Ovary (tissue), 9 donors: Measurements from ENCODE around the gene TBX1. TPM values are rescaled to one million over a fixed set of nuclear protein-coding genes. Genes with fewer than 3 reads are reported as not detected.

Source experiments
- DNase-seq, 5 donors: peaks; one replicate each; pipeline ENCODE4 v3.0.0-alpha.2; 2019 to 2020
- H3K27ac ChIP-seq, 2 donors: fragments of 200-600 bp; one replicate each; pipeline versions ENCODE4 v1.5.1 to v1.8.0; 2019 to 2022
- H3K27me3 ChIP-seq: fragments of 200-600 bp; one replicate; pipeline ENCODE4 v1.8.0; 2022
- H3K36me3 ChIP-seq: fragments of 200-600 bp; sonication (generic); one replicate; pipeline ENCODE4 v1.5.1; 2019
- H3K4me1 ChIP-seq: one replicate; pipeline ENCODE4 v1.8.1; 2013; ENCODE audit warnings: mild to moderate bottlenecking, moderate library complexity; ENCODE audit not compliant: insufficient read depth
- H3K4me3 ChIP-seq: fragments of 200-600 bp; sonication (generic); one replicate; pipeline ENCODE4 v1.5.1; 2017
- H3K9me3 ChIP-seq, 2 donors: fragments of 200-600 bp in 1 of 2; sonication (generic) in 1 of 2; one replicate each; pipeline versions ENCODE4 v1.5.1 to v1.8.1; 2013 to 2019; ENCODE audit warnings: mild to moderate bottlenecking in 1 of 2, moderate library complexity in 1 of 2
- EP300 ChIP-seq: sonication (generic); formaldehyde crosslinking; IDR thresholded peaks from one replicate; pipeline ENCODE4 v1.6.1; 2017; ENCODE audit warnings: antibody characterized with exemption
- POLR2A ChIP-seq: fragments of 450-650 bp; IDR thresholded peaks from one replicate; pipeline ENCODE4 v1.6.1; 2017; ENCODE audit warnings: antibody characterized with exemption, mild to moderate bottlenecking, moderate library complexity
- WGBS, 3 donors: extraction: QIAGEN DNeasy Blood & Tissue Kit in 1 of 3; methylation state at CpG; one replicate each; pipeline versions ENCODE4 v1.1.5 to v1.1.7; 2013 to 2017; 5-methylcytosine and 5-hydroxymethylcytosine counted together
- intact Hi-C, 4 donors: fragments of 100-400 bp; cut with DNase I; formaldehyde crosslinking; loops; one replicate each; pipeline versions ENCODE4 v1.11.0 to v1.15.1; 2022 to 2023
- polyA plus RNA-seq, 2 donors: library from polyadenylated mRNA; stranded (reverse); fragments of 200-250 nt in 1 of 2; fragments of 350-450 nt in 1 of 2; fragmentation: Illumina TruSeq in 1 of 2; extraction: RNeasy Lipid Tissue Mini Kit (QIAGEN cat#74804) in 1 of 2; gene quantifications; one replicate each; pipeline ENCODE4 v1.2.3, GENCODE V29; 2013 to 2014
- total RNA-seq, 7 donors: library from RNA; depleted of rRNA in 2 of 7; stranded (reverse); fragments of >200 nt in 2 of 7; fragmentation: NEBNext Ultra II Directional in 3 of 7; extraction: Animal tissue kit (Norgen Biotek cat#: 25700) in 3 of 7; gene quantifications; one replicate each; pipeline versions ENCODE4 v1.1.0 to v1.2.4, GENCODE V29; 2016 to 2023
- TF ChIP-seq, protein P1 (sequence below), 3 donors: fragments of 450-650 bp in 2 of 3; fragments of 200-600 bp in 1 of 3; IDR thresholded peaks; one replicate each; pipeline versions ENCODE4 v1.5.1 to v1.8.0; 2016 to 2022; ENCODE audit warnings: antibody characterized with exemption in 3 of 3, mild to moderate bottlenecking in 1 of 3
- donor health status: DM: no; HTN: no; CAD: no; lungs with moderate emphysema.
- donor health status: DM: no; HTN: no; CAD: no.
- donor health status: Bipolar disorder and iron deficiency.
- donor health status: DM: yes; HTN: yes; CAD: no.
- donor health status: DM: no; HTN: no; CAD: no.
- donor health status: DM: yes; HTN: yes; CAD: no.

Gene TBX1
- total and polyA plus RNA-seq, 9 donors, result 1.2 to 23.8 (median 2.9) TPM; not detected in 1

GRCh38 chr22:19722178-19722981 is 38.2 kb upstream of the TBX1 start:
- WGBS, 3 donors, result 90 to 91% (median 90%) methylated on average over 59 to 60 of the region's 60 CpGs
- no peaks in the 10 kb centered on the region for H3K27me3 ChIP-seq

GRCh38 chr22:19722982-19723231 is 37.7 kb upstream of the TBX1 start:
- 86 to 90% (median 89%) methylated on average over 15 of the region's 15 CpGs for WGBS, 3 donors
- DNase-seq, result no peak

More at GRCh38 chr22:19722178-19722981, 38.2 kb upstream of the TBX1 start:
- Histone ChIP-seq H3K9me3 (no peaks in the 10 kb centered on the region), H3K4me3 (no peak overlapping the region), H3K4me1 (peaks cover 7% of the 10 kb centered on the region), H3K27ac (no peak overlapping the region), H3K36me3 (no peaks in the 10 kb centered on the region)
- TF ChIP-seq POLR2A, result no peak
- no peak for TF ChIP-seq EP300
- TF ChIP-seq, protein P1, sequence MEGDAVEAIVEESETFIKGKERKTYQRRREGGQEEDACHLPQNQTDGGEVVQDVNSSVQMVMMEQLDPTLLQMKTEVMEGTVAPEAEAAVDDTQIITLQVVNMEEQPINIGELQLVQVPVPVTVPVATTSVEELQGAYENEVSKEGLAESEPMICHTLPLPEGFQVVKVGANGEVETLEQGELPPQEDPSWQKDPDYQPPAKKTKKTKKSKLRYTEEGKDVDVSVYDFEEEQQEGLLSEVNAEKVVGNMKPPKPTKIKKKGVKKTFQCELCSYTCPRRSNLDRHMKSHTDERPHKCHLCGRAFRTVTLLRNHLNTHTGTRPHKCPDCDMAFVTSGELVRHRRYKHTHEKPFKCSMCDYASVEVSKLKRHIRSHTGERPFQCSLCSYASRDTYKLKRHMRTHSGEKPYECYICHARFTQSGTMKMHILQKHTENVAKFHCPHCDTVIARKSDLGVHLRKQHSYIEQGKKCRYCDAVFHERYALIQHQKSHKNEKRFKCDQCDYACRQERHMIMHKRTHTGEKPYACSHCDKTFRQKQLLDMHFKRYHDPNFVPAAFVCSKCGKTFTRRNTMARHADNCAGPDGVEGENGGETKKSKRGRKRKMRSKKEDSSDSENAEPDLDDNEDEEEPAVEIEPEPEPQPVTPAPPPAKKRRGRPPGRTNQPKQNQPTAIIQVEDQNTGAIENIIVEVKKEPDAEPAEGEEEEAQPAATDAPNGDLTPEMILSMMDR (IDR thresholded peaks at IDR 0.05), result no peak
- intact Hi-C loops, result no loop called here
- no peak for DNase-seq

GRCh38 chr22:19723232-19723982 is 37.2 kb upstream of the TBX1 start, which contains the start of gene GP1BB:
GP1BB (plus strand) TSS chr22:19723539; CDS start chr22:19723570, 31 bp downstream.
- H3K9me3 ChIP-seq, result no peaks in the 10 kb centered on the region
- H3K27me3 ChIP-seq, result no peaks in the 10 kb centered on the region
- intact Hi-C loops, result no loop called here
- TF ChIP-seq, protein P1 (IDR thresholded peaks at IDR 0.05), result no peak
- DNase-seq, result no peak
- WGBS, 3 donors, result 66 to 71% (median 68%) methylated on average over 78 to 80 of the region's 80 CpGs
- H3K4me3 ChIP-seq, result no peak within 1 kb of the TSS
- H3K4me1 ChIP-seq, result peaks cover 2% of the 10 kb centered on the region
- no peak within 1 kb of the TSS for H3K27ac ChIP-seq
- H3K36me3 ChIP-seq, result no peaks in the 10 kb centered on the region

More at GRCh38 chr22:19722982-19723231, 37.7 kb upstream of the TBX1 start:
- Histone ChIP-seq H3K9me3 (no peaks in the 10 kb centered on the region), H3K27me3 (no peaks in the 10 kb centered on the region), H3K4me3 (no peak overlapping the region), H3K36me3 (no peaks in the 10 kb centered on the region), H3K4me1 (peaks cover 3% of the 10 kb centered on the region), H3K27ac (no peak overlapping the region)
- intact Hi-C loops, result no loop called here
- TF ChIP-seq, protein P1 (IDR thresholded peaks at IDR 0.05), result no peak
- TF ChIP-seq EP300, result no peak

DNA sequence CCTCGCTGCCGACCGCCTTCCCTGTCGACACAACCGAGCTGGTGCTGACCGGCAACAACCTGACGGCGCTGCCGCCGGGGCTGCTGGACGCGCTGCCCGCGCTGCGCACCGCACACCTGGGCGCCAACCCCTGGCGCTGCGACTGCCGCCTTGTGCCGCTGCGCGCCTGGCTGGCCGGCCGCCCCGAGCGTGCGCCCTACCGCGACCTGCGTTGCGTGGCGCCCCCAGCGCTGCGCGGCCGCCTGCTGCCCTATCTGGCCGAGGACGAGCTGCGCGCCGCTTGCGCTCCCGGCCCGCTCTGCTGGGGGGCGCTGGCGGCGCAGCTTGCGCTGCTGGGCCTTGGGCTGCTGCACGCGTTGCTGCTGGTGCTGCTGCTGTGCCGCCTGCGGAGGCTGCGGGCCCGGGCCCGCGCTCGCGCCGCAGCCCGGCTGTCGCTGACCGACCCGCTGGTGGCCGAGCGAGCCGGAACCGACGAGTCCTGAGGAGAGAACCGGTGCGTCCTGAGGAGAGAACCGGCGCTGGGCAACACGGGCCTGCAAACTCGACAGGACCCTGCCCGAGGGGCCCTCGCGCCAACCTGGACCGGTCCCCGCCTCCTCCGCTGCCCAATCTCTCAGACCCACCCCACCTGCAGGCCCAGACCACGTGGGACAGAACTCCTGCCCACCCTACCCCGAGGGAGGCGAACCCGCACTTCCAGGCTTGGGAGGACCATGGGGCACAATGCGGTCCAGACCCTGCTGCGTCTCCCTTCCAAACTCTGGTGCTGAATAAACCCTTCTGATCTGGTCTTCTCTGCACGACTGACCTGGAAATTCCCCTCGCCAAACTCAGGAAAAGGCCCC is 36.4 kb upstream of the TBX1 start:
- H3K9me3 ChIP-seq, result no peaks in the 10 kb centered on the region
- H3K27me3 ChIP-seq, result no peaks in the 10 kb centered on the region
- H3K36me3 ChIP-seq, result no peaks in the 10 kb centered on the region
- no peak for DNase-seq
- H3K27ac ChIP-seq, result no peak overlapping the region
- peaks cover under 1% of the 10 kb centered on the region for H3K4me1 ChIP-seq
- 61 to 70% (median 63%) methylated on average over 84 to 89 of the region's 89 CpGs for WGBS, 3 donors
- intact Hi-C loops, result no loop called here
- H3K4me3 ChIP-seq, result no peak overlapping the region
- TF ChIP-seq EP300, result no peak
